SK-N-SH (cell line): Measurements from ENCODE around the gene TRPC4AP. TPM values are rescaled to one million over a fixed set of nuclear protein-coding genes. Genes with fewer than 3 reads are reported as not detected.

ENCODE experiments used
- CTCF ChIA-PET: fragments of 300-600, 350-600 bp; formaldehyde crosslinking; extraction: SDS; loops from one replicate; lab custom pipeline; 2021; lab: Yijun Ruan, JAX
- POLR2A ChIA-PET: fragments of 350-600 bp; sonication (Branson Sonifier 250); formaldehyde crosslinking; extraction: SDS; loops from one replicate; lab custom pipeline; 2020; ENCODE audit warnings: antibody characterized with exemption, inconsistent platforms; lab: Yijun Ruan, JAX
- DNase-seq: peaks from one replicate; pipeline ENCODE4 v3.0.0; 2012
- H2AFZ ChIP-seq: fragments of 200-600 bp; sonication (generic); 2 replicates; pipeline ENCODE4 v1.8.1; 2016; ENCODE audit warnings: antibody characterized with exemption, mild to moderate bottlenecking, low read depth
- H3F3A ChIP-seq: fragments of 200-600 bp; sonication (generic); replicated peaks from 2 replicates; pipeline ENCODE3; 2016; ENCODE audit warnings: antibody characterized with exemption, mild to moderate bottlenecking; ENCODE audit not compliant: insufficient read depth
- H3K27ac ChIP-seq, 2 experiments: fragments of 200-500 bp in 1 of 2; fragments of 200-600 bp in 1 of 2; sonication (Bioruptor generic) in 1 of 2; sonication (generic), shearing (Covaris generic) in 1 of 2; 2 replicates each; pipeline versions ENCODE4 v1.5.1 to v1.6.1; 2014 to 2016; ENCODE audit warnings: low read depth in 2 of 2, inconsistent platforms in 1 of 2, low read length in 1 of 2, mild to moderate bottlenecking in 1 of 2, mixed read lengths in 1 of 2
- H3K27me3 ChIP-seq: fragments of 200-600 bp; sonication (generic), shearing (Covaris generic); 2 replicates; pipeline ENCODE4 v1.6.1; 2016; ENCODE audit warnings: mixed run types; ENCODE audit not compliant: insufficient read depth
- H3K36me3 ChIP-seq, 2 experiments: fragments of 200-500 bp in 1 of 2; fragments of 200-600 bp in 1 of 2; sonication (Bioruptor generic) in 1 of 2; sonication (generic) in 1 of 2; replicated peaks in 1 of 2; 2 replicates each; pipeline versions ENCODE3 to v1.5.1; 2014 to 2016; ENCODE audit warnings: low read length in 1 of 2, mild to moderate bottlenecking in 1 of 2; ENCODE audit not compliant: insufficient read depth in 2 of 2, control insufficient read depth in 1 of 2
- H3K4me1 ChIP-seq, 2 experiments: fragments of 200-500 bp in 1 of 2; fragments of 200-600 bp in 1 of 2; sonication (Bioruptor generic) in 1 of 2; sonication (generic), shearing (Covaris generic) in 1 of 2; 2 replicates each; pipeline versions ENCODE4 v1.5.1 to v1.6.1; 2014 to 2016; ENCODE audit warnings: low read depth in 1 of 2, low read length in 1 of 2, mixed run types in 1 of 2; ENCODE audit not compliant: insufficient read depth in 2 of 2, control insufficient read depth in 1 of 2
- H3K4me2 ChIP-seq: fragments of 200-600 bp; sonication (generic), shearing (Covaris generic); 2 replicates; pipeline ENCODE4 v1.6.1; 2017; ENCODE audit warnings: mixed run types
- H3K4me3 ChIP-seq, 2 experiments: fragments of 200-500 bp in 1 of 2; fragments of 200-600 bp in 1 of 2; sonication (Bioruptor generic) in 1 of 2; sonication (generic), shearing (Covaris generic) in 1 of 2; 2 replicates each; pipeline versions ENCODE4 v1.5.1 to v1.8.1; 2014 to 2016; ENCODE audit warnings: low read depth in 2 of 2, inconsistent platforms in 1 of 2, low read length in 1 of 2, mild to moderate bottlenecking in 1 of 2, mixed read lengths in 1 of 2, moderate library complexity in 1 of 2
- H3K79me2 ChIP-seq: fragments of 200-600 bp; sonication (generic); 2 replicates; pipeline ENCODE4 v1.8.1; 2017; ENCODE audit warnings: mild to moderate bottlenecking; ENCODE audit not compliant: insufficient read depth
- H3K9ac ChIP-seq: fragments of 200-600 bp; sonication (generic); 2 replicates; pipeline ENCODE4 v1.6.1; 2017; ENCODE audit warnings: mixed run types
- H3K9me2 ChIP-seq: fragments of 200-600 bp; sonication (generic); 2 replicates; pipeline ENCODE4 v1.6.1; 2017; ENCODE audit warnings: mixed run types
- H3K9me3 ChIP-seq: fragments of 200-600 bp; sonication (generic); 2 replicates; pipeline ENCODE4 v1.6.1; 2017; ENCODE audit warnings: mixed run types, mild to moderate bottlenecking, moderate library complexity
- H4K20me1 ChIP-seq: fragments of 200-600 bp; sonication (generic); 2 replicates; pipeline ENCODE4 v1.6.1; 2017; ENCODE audit warnings: mild to moderate bottlenecking, mixed run types; ENCODE audit not compliant: insufficient read depth
- CHD2 ChIP-seq: fragments of 150-350 bp; IDR thresholded peaks from 2 replicates; pipeline ENCODE4 v1.6.1; 2018; ENCODE audit warnings: low read length; ENCODE audit not compliant: partially characterized antibody
- FOSL2 ChIP-seq: IDR thresholded peaks from 2 replicates; pipeline ENCODE4 v1.4.0; 2012; ENCODE audit warnings: low read depth, mild to moderate bottlenecking, moderate library complexity, borderline replicate concordance
- FOXJ3 ChIP-seq: sonication (generic); formaldehyde crosslinking; IDR thresholded peaks from 2 replicates; pipeline ENCODE4 v1.5.1; 2020; ENCODE audit warnings: mild to moderate bottlenecking, missing genetic modification reagents
- FOXM1 ChIP-seq: IDR thresholded peaks from 2 replicates; pipeline ENCODE4 v1.4.0; 2012; ENCODE audit warnings: low read depth, mild to moderate bottlenecking
- GABPA ChIP-seq: IDR thresholded peaks from 2 replicates; pipeline ENCODE4 v1.4.0; 2012; ENCODE audit warnings: low read depth, mild to moderate bottlenecking
- GATA2 ChIP-seq: sonication (generic); formaldehyde crosslinking; IDR thresholded peaks from 2 replicates; pipeline ENCODE4 v1.5.0; 2020; ENCODE audit warnings: mild to moderate bottlenecking, missing genetic modification reagents
- JUND ChIP-seq: IDR thresholded peaks from 2 replicates; pipeline ENCODE4 v1.4.0; 2012
- NFIC ChIP-seq: IDR thresholded peaks from 2 replicates; pipeline ENCODE4 v1.4.0; 2012; ENCODE audit warnings: borderline replicate concordance
- NRF1 ChIP-seq: IDR thresholded peaks from 2 replicates; pipeline ENCODE4 v1.6.1; 2012; ENCODE audit warnings: low read depth, mild to moderate bottlenecking, low read length
- RAD21 ChIP-seq: IDR thresholded peaks from 2 replicates; pipeline ENCODE4 v1.6.1; 2012; ENCODE audit warnings: mild to moderate bottlenecking, low read length
- RCOR1 ChIP-seq: fragments of 150-350 bp; IDR thresholded peaks from 2 replicates; pipeline ENCODE4 v1.6.1; 2017; ENCODE audit warnings: antibody characterized with exemption, low read length
- RXRA ChIP-seq: IDR thresholded peaks from 2 replicates; pipeline ENCODE4 v1.4.0; 2012; ENCODE audit warnings: low read depth, mild to moderate bottlenecking, borderline replicate concordance
- TCF12 ChIP-seq: IDR thresholded peaks from 2 replicates; pipeline ENCODE4 v1.4.0; 2012
- TEAD4 ChIP-seq: IDR thresholded peaks from 2 replicates; pipeline ENCODE4 v1.4.0; 2012; ENCODE audit warnings: mild to moderate bottlenecking, borderline replicate concordance; ENCODE audit not compliant: insufficient read depth
- YY1 ChIP-seq: IDR thresholded peaks from 2 replicates; pipeline ENCODE4 v1.4.0; 2012; ENCODE audit warnings: low read depth, mild to moderate bottlenecking
- WGBS: methylation state at CpG from one replicate; pipeline ENCODE4 v1.1.6; 2017; ENCODE audit warnings: low lambda C conversion rate; 5-methylcytosine and 5-hydroxymethylcytosine counted together
- polyA plus RNA-seq, 3 experiments: library from polyadenylated mRNA; depleted of rRNA; stranded (reverse); fragments of >200 nt; gene quantifications; 2 replicates each; pipeline ENCODE4 v1.2.3, GENCODE V29; 2012
- TF ChIP-seq, protein P1 (sequence below): fragments of 200-600 bp; sonication (generic); IDR thresholded peaks from 2 replicates; pipeline ENCODE4 v1.6.1; 2017; ENCODE audit warnings: antibody characterized with exemption, mild to moderate bottlenecking, moderate library complexity

TRPC4AP gene
- polyA plus RNA-seq, 1 of the 3 experiments (the other 2 are of a cell fraction): 57.4 TPM

DNA sequence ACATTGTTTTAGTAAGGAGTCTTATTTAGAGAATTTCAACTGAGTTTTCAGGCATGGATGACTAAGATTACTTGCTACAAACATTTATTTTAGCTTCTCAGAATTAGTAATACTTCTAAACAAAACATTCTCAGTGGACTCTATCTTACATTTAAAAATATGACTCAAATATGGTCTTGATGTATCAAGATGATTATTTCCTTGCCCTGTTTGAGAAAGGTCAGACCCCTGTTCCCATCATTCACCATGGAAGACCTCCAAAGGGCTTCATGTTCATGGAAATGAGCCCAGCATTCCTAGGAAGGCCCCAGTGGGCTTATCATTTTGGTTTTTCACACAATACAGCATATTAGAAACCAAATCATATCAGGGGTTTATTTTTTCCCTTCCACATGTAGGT lies 24.6 kb upstream of the TRPC4AP start:
- H3K36me3 ChIP-seq: peaks cover 22 to 37% of the 10 kb centered on the region in 2 experiments
- no peaks in the 10 kb centered on the region for H3K79me2 ChIP-seq
- peak overlapping the region in 1 of 2 experiments; percentile 72; a peak in 2 of 4 replicates for H3K27ac ChIP-seq
- H3K9me3 ChIP-seq: no peaks in the 10 kb centered on the region
- H3K27me3 ChIP-seq: no peaks in the 10 kb centered on the region
- H2AFZ ChIP-seq: no peak overlapping the region
- H3K4me1 ChIP-seq: peaks cover 0 to 19% of the 10 kb centered on the region in 2 experiments; a peak in 1 of 4 replicates
- no peaks in the 10 kb centered on the region for H4K20me1 ChIP-seq
- ChIA-PET POLR2A (no interaction called here), CTCF (interaction anchor here (1.7 to 2.6 kb wide), 2 partner anchors 21 to 92 kb away, joined by 5 to 12 read pairs; no protein-coding TSS in a partner anchor)
- peaks cover 28% of the 10 kb centered on the region for H3F3A ChIP-seq
- DNase-seq: no peak
- no peaks in the 10 kb centered on the region for H3K9me2 ChIP-seq
- TF ChIP-seq JUND (no peak), FOSL2 (no peak), TEAD4 (no peak), RCOR1 (no peak), NRF1 (no peak), GABPA (no peak), TCF12 (no peak), YY1 (no peak)
- TF ChIP-seq, all 33 proteins: peak for 0
- H3K4me2 ChIP-seq: no peak overlapping the region
- H3K4me3 ChIP-seq: no peak overlapping the region
- no peak overlapping the region for H3K9ac ChIP-seq

DNA sequence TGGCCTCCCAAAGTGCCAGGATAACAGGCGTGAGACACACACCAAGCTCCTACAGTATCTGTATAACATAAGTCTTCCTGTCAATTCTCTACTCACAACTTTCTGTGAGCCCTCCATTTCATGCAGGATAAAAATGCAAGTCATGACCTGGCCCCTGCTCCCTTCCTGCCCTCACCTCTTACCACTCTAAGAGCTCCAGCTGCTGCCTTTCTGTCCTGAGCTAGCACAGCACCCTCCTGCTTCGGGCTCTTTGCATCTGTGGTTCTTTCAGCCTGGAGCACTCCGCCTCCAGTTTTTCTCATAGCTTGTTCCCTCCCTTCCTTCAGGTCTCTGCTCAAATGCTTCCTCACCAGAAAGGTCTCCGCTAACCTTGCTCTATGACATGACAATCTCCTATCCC lies 23.7 kb upstream of the TRPC4AP start:
- no peak for DNase-seq
- no peak overlapping the region for H3K9ac ChIP-seq
- TF ChIP-seq RCOR1 (no peak), TCF12 (no peak), CHD2 (no peak), RXRA (no peak), GATA2 (CRISPR knock-in tag) (no peak), FOSL2 (no peak), RAD21 (no peak), FOXM1 (no peak), NFIC (no peak), FOXJ3 (CRISPR knock-in tag) (no peak)
- TF ChIP-seq, protein P1, sequence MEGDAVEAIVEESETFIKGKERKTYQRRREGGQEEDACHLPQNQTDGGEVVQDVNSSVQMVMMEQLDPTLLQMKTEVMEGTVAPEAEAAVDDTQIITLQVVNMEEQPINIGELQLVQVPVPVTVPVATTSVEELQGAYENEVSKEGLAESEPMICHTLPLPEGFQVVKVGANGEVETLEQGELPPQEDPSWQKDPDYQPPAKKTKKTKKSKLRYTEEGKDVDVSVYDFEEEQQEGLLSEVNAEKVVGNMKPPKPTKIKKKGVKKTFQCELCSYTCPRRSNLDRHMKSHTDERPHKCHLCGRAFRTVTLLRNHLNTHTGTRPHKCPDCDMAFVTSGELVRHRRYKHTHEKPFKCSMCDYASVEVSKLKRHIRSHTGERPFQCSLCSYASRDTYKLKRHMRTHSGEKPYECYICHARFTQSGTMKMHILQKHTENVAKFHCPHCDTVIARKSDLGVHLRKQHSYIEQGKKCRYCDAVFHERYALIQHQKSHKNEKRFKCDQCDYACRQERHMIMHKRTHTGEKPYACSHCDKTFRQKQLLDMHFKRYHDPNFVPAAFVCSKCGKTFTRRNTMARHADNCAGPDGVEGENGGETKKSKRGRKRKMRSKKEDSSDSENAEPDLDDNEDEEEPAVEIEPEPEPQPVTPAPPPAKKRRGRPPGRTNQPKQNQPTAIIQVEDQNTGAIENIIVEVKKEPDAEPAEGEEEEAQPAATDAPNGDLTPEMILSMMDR: no peak
- no peaks in the 10 kb centered on the region for H3K27me3 ChIP-seq
- H3K9me3 ChIP-seq: no peaks in the 10 kb centered on the region
- H3K4me1 ChIP-seq: peaks cover 0 to 29% of the 10 kb centered on the region in 2 experiments; a peak in 1 of 4 replicates
- H3F3A ChIP-seq: peaks cover 37% of the 10 kb centered on the region
- H3K9me2 ChIP-seq: no peaks in the 10 kb centered on the region
- peaks cover 19 to 30% of the 10 kb centered on the region in 2 experiments for H3K36me3 ChIP-seq
- H4K20me1 ChIP-seq: no peaks in the 10 kb centered on the region
- 88% methylated on average over 4 of the region's 4 CpGs for WGBS
- no peak overlapping the region for H3K4me3 ChIP-seq
- no peak overlapping the region for H2AFZ ChIP-seq
- ChIA-PET POLR2A (no interaction called here), CTCF (interaction anchor here (0.7 to 2.6 kb wide), 4 partner anchors 20 to 93 kb away, joined by 3 to 12 read pairs (median 4); partner anchors contain the start of genes EDEM2 and TRPC4AP)
- H3K27ac ChIP-seq: peak overlapping the region in 1 of 2 experiments; percentile 72; a peak in 1 of 4 replicates
- H3K79me2 ChIP-seq: no peaks in the 10 kb centered on the region
- no peak overlapping the region for H3K4me2 ChIP-seq
